Stimulated activated CD4-positive, alpha-beta T cell treated with anti-CD3 and anti-CD28 coated beads, Interleukin-1b, Interleukin-23, amount 100 ng/mL, for 1 hour (primary cell): Measurements from ENCODE around the gene TMEM126A.
A peak's percentile ranks its signal among the peaks of the same experiment; 100 is the strongest.
"Not testable (repeated sequence)": the region's sequence is repeated elsewhere in the genome, so short reads cannot be mapped to it uniquely, and the experiment has no call there.

Experiments
- DNase-seq, 2 donors: peaks; one replicate each; pipeline ENCODE4 v3.0.0-alpha.2; 2020; ENCODE audit warnings: low read depth in 2 of 2

Gene TMEM126A

GRCh38 chr11:85647604-85648299 is at the start of gene TMEM126A:
Gene TMEM126A, plus strand, starts transcription at chr11:85647967. Its CDS starts 2,289 bp downstream, at chr11:85650256.
- DNase-seq = peak; percentile 64 to 85

GRCh38 chr11:85599083-85599482 is 48.7 kb upstream of the TMEM126A start:
- DNase-seq = no peak

- no peak for DNase-seq
Observed at GRCh38 chr11:85602526-85603213, 45.1 kb upstream of the TMEM126A start.

- DNase-seq = no peak
Observed at GRCh38 chr11:85603220-85603619, 44.5 kb upstream of the TMEM126A start.

- not testable (repeated sequence) for DNase-seq
Observed at GRCh38 chr11:85606237-85606636, 41.5 kb upstream of the TMEM126A start.

- not testable (repeated sequence) for DNase-seq
Observed at GRCh38 chr11:85608621-85609020, 39.1 kb upstream of the TMEM126A start.

GRCh38 chr11:85609286-85609685 is 38.5 kb upstream of the TMEM126A start:
- not testable (repeated sequence) for DNase-seq

- not testable (repeated sequence) for DNase-seq
Observed at GRCh38 chr11:85611643-85612042, 36.1 kb upstream of the TMEM126A start.

- DNase-seq = no peak
Observed at GRCh38 chr11:85619499-85619898, 28.3 kb upstream of the TMEM126A start.

- no peak for DNase-seq
Observed at GRCh38 chr11:85620256-85620655, 27.5 kb upstream of the TMEM126A start.

GRCh38 chr11:85626496-85626895 is 21.3 kb upstream of the TMEM126A start:
- no peak for DNase-seq

GRCh38 chr11:85627332-85627997 is 20.3 kb upstream of the TMEM126A start, which contains the start of gene DLG2:
Gene DLG2, minus strand, starts transcription at chr11:85627344.
- no peak for DNase-seq

GRCh38 chr11:85627998-85628770 is 19.6 kb upstream of the TMEM126A start, which contains the start of gene TMEM126B:
Gene TMEM126B, plus strand, starts transcription at chr11:85628593. Its CDS starts 15 bp downstream, at chr11:85628608.
- peak; percentile 81 to 84 for DNase-seq

- no peak for DNase-seq
Observed at GRCh38 chr11:85628771-85629341, 18.9 kb upstream of the TMEM126A start.

- no peak for DNase-seq
Observed at GRCh38 chr11:85634747-85635146, 13.0 kb upstream of the TMEM126A start.

GRCh38 chr11:85643191-85643614 is 4.6 kb upstream of the TMEM126A start:
- no peak for DNase-seq

- no peak for DNase-seq
Observed at GRCh38 chr11:85647078-85647477, 689 bp upstream of the TMEM126A start.

- no peak for DNase-seq
Observed at GRCh38 chr11:85651118-85651517, 3.4 kb downstream of the TMEM126A start.

GRCh38 chr11:85652786-85653447 is 5.2 kb downstream of the TMEM126A start:
- no peak for DNase-seq

- not testable (repeated sequence) for DNase-seq
Observed at GRCh38 chr11:85654343-85654742, 6.6 kb downstream of the TMEM126A start.

GRCh38 chr11:85656777-85657176 is 9.0 kb downstream of the TMEM126A start:
- DNase-seq = no peak
